HTERT RPE-1 (cell line): Measurements from ENCODE around the gene MX2.

Experiments used
- in situ Hi-C: fragments of 300-500 bp; cut with MboI; formaldehyde crosslinking; loops from 4 replicates; pipeline ENCODE4 v1.14.3; 2020; ENCODE audit warnings: low sequenced_read_pairs

The MX2 gene

GRCh38 chr21:41432562-41433460, 71.0 kb downstream of the MX2 start:
- in situ Hi-C loops: no loop called here

GRCh38 chr21:41433566-41433965, 71.7 kb downstream of the MX2 start:
- in situ Hi-C loops: no loop called here

DNA sequence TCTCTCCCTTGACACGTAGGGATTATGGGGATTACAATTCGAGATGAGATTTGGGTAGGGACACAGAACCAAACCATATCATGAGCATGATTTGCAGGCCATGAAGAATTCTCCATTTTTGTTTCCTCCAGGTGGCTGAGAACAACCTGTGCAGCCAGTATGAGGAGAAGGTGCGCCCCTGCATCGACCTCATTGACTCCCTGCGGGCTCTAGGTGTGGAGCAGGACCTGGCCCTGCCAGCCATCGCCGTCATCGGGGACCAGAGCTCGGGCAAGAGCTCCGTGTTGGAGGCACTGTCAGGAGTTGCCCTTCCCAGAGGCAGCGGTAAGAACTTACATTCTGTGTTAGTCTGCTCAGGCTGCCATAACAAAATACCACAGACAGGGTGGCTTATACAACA, 73.9 kb downstream of the MX2 start:
- in situ Hi-C loops: no loop called here

GRCh38 chr21:41437729-41438128, 75.9 kb downstream of the MX2 start:
- in situ Hi-C loops: no loop called here

DNA sequence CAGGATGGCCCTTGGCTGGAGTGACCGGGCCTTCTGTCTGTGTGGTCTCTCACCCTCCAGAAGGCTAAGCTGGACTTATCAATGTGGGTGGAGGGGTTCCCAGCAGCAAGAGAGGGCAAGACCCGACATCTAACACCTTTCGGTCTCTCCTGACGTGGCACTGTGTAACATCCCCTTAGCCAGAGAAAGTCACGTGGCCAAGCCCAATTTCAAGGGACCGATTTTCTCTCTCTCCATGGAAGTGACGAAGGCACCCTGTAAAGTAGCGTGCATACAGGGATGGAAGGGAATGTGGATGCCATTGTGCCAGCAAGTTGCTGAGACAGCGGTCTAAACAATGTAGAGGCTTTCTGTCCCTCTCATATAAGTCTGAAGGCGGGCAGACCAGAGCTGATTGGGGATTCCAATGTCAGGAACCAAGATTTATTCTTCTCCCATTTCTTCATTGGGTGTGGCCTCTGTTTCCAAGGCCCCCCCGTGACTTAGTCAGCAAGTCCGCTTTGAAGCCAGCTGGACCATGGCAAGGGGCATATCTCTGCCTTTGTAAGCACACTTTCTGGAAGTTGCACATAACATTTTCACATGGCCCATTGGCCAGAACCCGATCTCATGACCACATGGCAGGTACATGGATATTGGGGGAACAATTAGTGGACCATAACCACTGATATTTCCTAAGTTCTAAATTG, 76.7 kb downstream of the MX2 start:
- in situ Hi-C loops: no loop called here

GRCh38 chr21:41439248-41439647, 77.4 kb downstream of the MX2 start:
- in situ Hi-C loops: no loop called here

DNA sequence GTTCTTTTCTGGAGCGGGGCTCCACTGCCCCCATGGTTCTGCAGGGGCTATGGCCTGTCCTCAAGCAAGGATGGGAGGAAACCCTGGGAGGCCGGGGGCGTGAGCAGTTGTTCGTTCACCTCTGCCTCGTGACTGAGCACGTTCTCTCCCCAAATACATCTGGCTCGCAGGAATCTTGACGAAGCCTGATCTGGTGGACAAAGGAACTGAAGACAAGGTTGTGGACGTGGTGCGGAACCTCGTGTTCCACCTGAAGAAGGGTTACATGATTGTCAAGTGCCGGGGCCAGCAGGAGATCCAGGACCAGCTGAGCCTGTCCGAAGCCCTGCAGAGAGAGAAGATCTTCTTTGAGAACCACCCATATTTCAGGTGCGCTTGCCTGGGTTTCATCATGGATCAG, 79.7 kb downstream of the MX2 start:
- in situ Hi-C loops: no loop called here

DNA sequence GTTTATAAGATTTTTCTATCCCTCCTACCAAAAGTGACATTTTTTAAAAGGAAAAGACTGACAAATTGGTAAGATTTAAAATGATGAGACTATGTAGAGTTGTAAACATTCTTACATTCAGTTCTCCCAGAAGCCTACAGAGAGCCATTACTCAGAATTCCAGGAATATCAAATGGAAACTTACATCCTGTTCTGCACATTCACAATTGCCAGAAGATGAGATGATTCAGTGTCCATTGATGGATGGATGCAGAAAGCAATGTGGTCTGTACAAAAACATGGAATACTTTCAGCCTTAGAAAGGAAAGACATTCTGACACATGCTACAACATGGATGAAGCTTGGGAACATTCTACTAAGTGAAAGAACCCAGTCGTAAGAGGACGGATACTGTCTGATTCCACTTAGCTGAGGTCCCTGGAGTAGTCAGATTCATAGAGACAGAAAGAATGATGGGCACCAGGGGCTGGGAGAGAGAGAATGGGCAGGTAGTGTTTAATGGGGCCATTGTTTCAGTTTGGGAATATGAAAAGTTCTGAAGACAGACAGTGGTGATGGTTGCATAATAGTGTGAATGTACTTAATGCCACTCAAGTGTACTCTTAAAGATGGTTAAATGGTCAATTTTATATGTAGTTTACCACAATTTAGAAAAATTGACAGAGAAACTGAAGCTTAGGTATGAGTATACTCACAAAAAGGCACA, 80.8 kb downstream of the MX2 start:
- in situ Hi-C loops: no loop called here

- in situ Hi-C loops: no loop called here
Measured at GRCh38 chr21:41443562-41443961, 81.7 kb downstream of the MX2 start.

DNA sequence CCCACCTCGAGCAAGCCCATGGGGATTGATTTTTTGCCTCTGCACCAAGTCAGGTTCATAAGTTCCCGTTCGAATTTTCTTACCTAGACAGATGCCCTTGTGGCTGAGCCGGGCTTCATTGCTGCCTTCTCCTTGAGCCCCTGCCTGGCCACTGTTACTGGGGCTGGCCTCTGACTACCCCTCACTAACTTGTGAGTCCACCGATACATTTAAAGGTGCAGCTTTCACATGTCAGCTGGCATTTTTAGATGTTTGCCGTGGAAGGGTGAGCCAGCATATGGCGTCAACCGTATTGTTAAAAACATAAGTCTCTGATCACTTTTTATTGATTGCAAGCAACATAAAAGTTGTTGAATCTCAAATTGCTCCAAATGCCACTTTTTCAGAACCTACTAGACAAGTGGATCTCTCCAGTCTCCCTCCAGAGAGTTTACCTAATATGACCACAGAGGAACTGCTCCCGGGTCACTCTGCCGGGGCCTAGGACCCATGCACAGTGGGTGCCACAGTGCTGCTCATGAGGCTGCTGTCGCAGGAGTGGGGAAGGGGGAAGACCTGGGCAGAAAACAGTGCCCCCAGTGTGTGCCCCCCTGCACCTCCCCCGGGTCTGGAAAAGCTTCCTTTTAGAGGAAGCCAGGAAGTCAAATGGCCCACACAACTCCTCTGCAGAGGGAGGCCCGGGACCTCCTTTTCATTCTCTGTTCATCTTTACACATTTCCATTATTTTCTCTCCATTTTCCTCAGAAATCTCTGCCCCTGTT, 83.1 kb downstream of the MX2 start:
- in situ Hi-C loops: no loop called here

GRCh38 chr21:41445465-41445862, 83.6 kb downstream of the MX2 start:
- in situ Hi-C loops: no loop called here

DNA sequence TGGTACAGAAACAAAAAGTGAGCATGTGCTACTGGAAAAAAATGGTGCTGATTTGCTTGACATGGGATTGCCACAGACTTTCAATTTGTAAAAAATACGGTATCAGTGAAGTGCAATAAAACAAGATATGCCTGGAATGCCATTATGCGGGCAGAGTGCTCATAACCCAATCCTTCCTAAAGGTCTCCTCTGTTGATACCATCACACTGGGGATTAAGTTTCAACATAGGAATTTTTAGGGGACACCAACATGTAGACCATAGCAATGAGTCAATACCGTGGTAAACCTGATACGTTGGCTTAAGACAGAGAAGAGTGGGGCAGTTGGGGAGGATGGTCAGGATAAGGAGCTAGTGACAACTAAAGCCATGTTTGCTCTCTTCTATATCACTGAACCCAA, 84.8 kb downstream of the MX2 start:
- in situ Hi-C loops: no loop called here

- in situ Hi-C loops: no loop called here
Measured at GRCh38 chr21:41447356-41447755, 85.5 kb downstream of the MX2 start.

GRCh38 chr21:41449613-41450012, 87.8 kb downstream of the MX2 start:
- in situ Hi-C loops: no loop called here

- in situ Hi-C loops: no loop called here
Measured at GRCh38 chr21:41451753-41452676, 90.2 kb downstream of the MX2 start.

DNA sequence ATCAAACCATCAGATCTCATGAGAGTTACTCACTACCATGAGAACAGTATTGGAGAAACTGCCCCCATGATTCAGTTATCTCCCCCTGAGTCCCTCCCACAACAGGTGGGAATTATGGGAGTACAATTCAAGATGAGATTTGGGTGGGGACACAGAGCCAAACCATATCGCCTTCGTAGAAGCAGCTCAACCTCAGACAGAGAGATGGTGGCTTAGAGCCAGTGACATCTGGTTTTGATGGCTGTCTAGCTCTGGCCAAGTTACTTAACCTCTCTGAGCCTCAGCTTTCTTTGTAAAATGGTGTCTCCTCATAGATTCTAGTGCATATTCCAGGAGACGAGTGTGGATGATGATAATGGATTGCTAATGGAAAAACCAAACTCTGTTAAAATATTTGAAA, 91.4 kb downstream of the MX2 start:
- in situ Hi-C loops: no loop called here

- in situ Hi-C loops: no loop called here
Measured at GRCh38 chr21:41453761-41454160, 91.9 kb downstream of the MX2 start.

DNA sequence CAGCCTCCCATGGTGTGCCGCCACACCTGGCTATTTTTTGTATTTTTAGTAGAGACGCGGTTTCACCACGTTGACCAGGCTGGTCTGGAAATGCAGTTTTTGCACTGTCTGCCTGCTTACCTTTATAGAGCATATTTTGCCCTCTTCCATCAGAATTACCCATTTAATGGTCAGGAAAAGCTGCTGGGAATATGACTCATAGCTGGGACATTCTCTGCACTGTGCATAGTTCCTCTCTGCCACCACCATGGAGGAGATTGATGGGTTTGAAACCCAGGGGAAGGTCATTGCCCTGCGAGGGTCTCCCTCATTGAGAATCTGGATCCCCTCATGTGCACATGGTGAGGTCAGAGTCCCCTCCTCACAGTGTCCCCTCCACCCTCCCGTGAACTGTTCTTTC, 96.3 kb downstream of the MX2 start:
- in situ Hi-C loops: no loop called here

GRCh38 chr21:41458559-41458958, 96.7 kb downstream of the MX2 start:
- in situ Hi-C loops: no loop called here
